Activated CD8-positive, alpha-beta memory T cell treated with anti-CD3 and anti-CD28 coated beads for 4 hours (primary cell): Measurements from ENCODE around the gene PTGDS.

Experiments
- DNase-seq, 2 donors: peaks; one replicate each; pipeline ENCODE4 v3.0.0-alpha.2; 2020; ENCODE audit warnings: low read depth in 2 of 2

Gene PTGDS

GRCh38 chr9:136977223-136977622 is at the start of gene PTGDS:
TSS of gene PTGDS (plus strand) at chr9:136977504. CDS start at chr9:136977579, 75 bp downstream.
- no peak for DNase-seq

GRCh38 chr9:136928591-136928990 is 48.7 kb upstream of the PTGDS start:
- DNase-seq = no peak

- DNase-seq = no peak
Observed at GRCh38 chr9:136930014-136930413, 47.3 kb upstream of the PTGDS start.

- no peak for DNase-seq
Observed at GRCh38 chr9:136931611-136932130, 45.6 kb upstream of the PTGDS start.

GRCh38 chr9:136934277-136934676 is 43.0 kb upstream of the PTGDS start:
- no peak for DNase-seq

- no peak for DNase-seq
Observed at GRCh38 chr9:136935651-136936050, 41.7 kb upstream of the PTGDS start.

GRCh38 chr9:136936645-136937170 is 40.6 kb upstream of the PTGDS start:
- no peak for DNase-seq

- no peak for DNase-seq
Observed at GRCh38 chr9:136937186-136938001, 39.9 kb upstream of the PTGDS start.

GRCh38 chr9:136939431-136939995 is 37.8 kb upstream of the PTGDS start:
- no peak for DNase-seq

- DNase-seq = no peak
Observed at GRCh38 chr9:136939996-136940525, 37.2 kb upstream of the PTGDS start.

GRCh38 chr9:136940526-136941230 is 36.6 kb upstream of the PTGDS start:
- DNase-seq = no peak

- DNase-seq = no peak
Observed at GRCh38 chr9:136941231-136942111, 35.8 kb upstream of the PTGDS start.

GRCh38 chr9:136942112-136942880 is 35.0 kb upstream of the PTGDS start:
- DNase-seq = no peak

- no peak for DNase-seq
Observed at GRCh38 chr9:136942881-136943230, 34.4 kb upstream of the PTGDS start.

- no peak for DNase-seq
Observed at GRCh38 chr9:136943291-136944211, 33.8 kb upstream of the PTGDS start.

GRCh38 chr9:136944212-136944518 is 33.1 kb upstream of the PTGDS start:
- no peak for DNase-seq

GRCh38 chr9:136944519-136945332 is 32.6 kb upstream of the PTGDS start, which contains the start of the genes C8G and FBXW5:
TSS of gene C8G (plus strand) at chr9:136945243. CDS start at chr9:136945321, 78 bp downstream.
TSS of gene FBXW5 (minus strand) at chr9:136944738. CDS start at chr9:136944083, 655 bp downstream.
- peak; percentile 87 to 91 for DNase-seq
